MM.1S (cell line): ENCODE data around the gene FAAH.

Experiments
- DNase-seq: peaks from one replicate; pipeline ENCODE4 v3.0.0-alpha.2; 2015
- H2AFZ ChIP-seq: fragments of 300-600 bp; sonication (generic); 2 replicates; pipeline ENCODE4 v1.6.0; 2016; ENCODE audit warnings: antibody characterized with exemption, low read length
- H3F3A ChIP-seq: fragments of 300-600 bp; sonication (generic); 2 replicates; pipeline ENCODE4 v1.6.1; 2016; ENCODE audit warnings: mild to moderate bottlenecking, antibody characterized with exemption, low read length, moderate library complexity, mixed read lengths; ENCODE audit not compliant: insufficient read depth
- H3K27ac ChIP-seq: fragments of 300-600 bp; sonication (generic); 2 replicates; pipeline ENCODE4 v1.5.1; 2016; ENCODE audit warnings: mild to moderate bottlenecking, low read length
- H3K27me3 ChIP-seq: fragments of 300-600 bp; sonication (generic); replicated peaks from 2 replicates; pipeline ENCODE4 v1.6.0; 2016; ENCODE audit warnings: low read length; ENCODE audit not compliant: insufficient read depth
- H3K36me3 ChIP-seq: fragments of 300-600 bp; sonication (generic); replicated peaks from 2 replicates; pipeline ENCODE4 v1.6.1; 2016; ENCODE audit warnings: mild to moderate bottlenecking, low read length, mixed read lengths; ENCODE audit not compliant: insufficient read depth
- H3K4me1 ChIP-seq: fragments of 300-600 bp; sonication (generic); 2 replicates; pipeline ENCODE4 v1.6.1; 2016; ENCODE audit warnings: low read length, mixed read lengths
- H3K4me2 ChIP-seq: fragments of 300-600 bp; sonication (generic); 2 replicates; pipeline ENCODE4 v1.6.0; 2016; ENCODE audit warnings: low read depth, low read length
- H3K4me3 ChIP-seq: fragments of 300-600 bp; sonication (generic); 2 replicates; pipeline ENCODE4 v1.5.1; 2016; ENCODE audit warnings: low read length, mixed read lengths
- H3K79me2 ChIP-seq: fragments of 300-600 bp; sonication (generic); 2 replicates; pipeline ENCODE4 v1.6.1; 2016; ENCODE audit warnings: mixed run types, low read length, mixed read lengths
- H3K9ac ChIP-seq: fragments of 300-600 bp; sonication (generic); 2 replicates; pipeline ENCODE4 v1.6.1; 2016; ENCODE audit warnings: low read length, mixed read lengths
- H3K9me2 ChIP-seq: fragments of 300-600 bp; sonication (generic); replicated peaks from 2 replicates; pipeline ENCODE4 v1.6.1; 2016; ENCODE audit warnings: mild to moderate bottlenecking, low read length, mixed read lengths; ENCODE audit not compliant: insufficient read depth
- H3K9me3 ChIP-seq: fragments of 300-600 bp; sonication (generic); replicated peaks from 2 replicates; pipeline ENCODE4 v1.6.1; 2016; ENCODE audit warnings: mild to moderate bottlenecking, low read length, mixed read lengths; ENCODE audit not compliant: insufficient read depth
- H4K20me1 ChIP-seq: fragments of 300-600 bp; sonication (generic); 2 replicates; pipeline ENCODE4 v1.6.1; 2016; ENCODE audit warnings: mild to moderate bottlenecking, low read length, moderate library complexity, mixed read lengths; ENCODE audit not compliant: insufficient read depth
- EZH2 ChIP-seq: fragments of 300-600 bp; sonication (generic); optimal IDR thresholded peaks from 2 replicates; pipeline ENCODE3; 2017; ENCODE audit warnings: low read depth, mild to moderate bottlenecking, antibody characterized with exemption, low read length, mixed read lengths
- EZH2phosphoT487 ChIP-seq: fragments of 300-600 bp; sonication (generic); IDR thresholded peaks from 2 replicates; pipeline ENCODE4 v1.6.1; 2018; ENCODE audit warnings: antibody characterized with exemption, low read length
- TF ChIP-seq, protein P1 (sequence below): fragments of 300-600 bp; sonication (generic); IDR thresholded peaks from 2 replicates; pipeline ENCODE4 v1.5.1; 2016; ENCODE audit warnings: antibody characterized with exemption, low read length, mixed read lengths

Gene FAAH

DNA sequence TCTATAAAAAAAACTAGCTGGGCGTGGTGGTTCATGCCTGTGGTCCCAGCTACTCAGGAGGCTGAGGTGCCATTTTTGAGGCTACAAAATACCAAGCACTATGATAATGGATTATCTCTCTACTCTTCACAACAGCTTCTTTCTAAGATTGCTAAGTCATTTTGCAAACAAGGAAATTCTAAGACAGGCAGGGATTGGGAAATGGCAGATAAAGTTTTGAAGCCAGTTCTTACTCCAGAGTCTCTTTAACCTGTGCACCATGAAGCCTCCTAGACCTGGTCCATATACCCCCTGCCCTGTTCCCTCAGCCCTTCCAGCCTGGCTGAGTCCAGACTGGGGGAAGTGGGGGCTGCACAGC lies 56.0 kb downstream of the FAAH start:
- no peaks in the 10 kb centered on the region for H4K20me1 ChIP-seq
- H3K27me3 ChIP-seq, result peaks cover 71% of the 10 kb centered on the region
- H3K9me3 ChIP-seq, result no peaks in the 10 kb centered on the region
- DNase-seq, result no peak
- no peak overlapping the region for H3K9ac ChIP-seq
- H3K79me2 ChIP-seq, result no peaks in the 10 kb centered on the region
- H3F3A ChIP-seq, result no peaks in the 10 kb centered on the region
- no peaks in the 10 kb centered on the region for H3K36me3 ChIP-seq
- TF ChIP-seq EZH2 (no peak), EZH2phosphoT487 (no peak)
- TF ChIP-seq, protein P1, sequence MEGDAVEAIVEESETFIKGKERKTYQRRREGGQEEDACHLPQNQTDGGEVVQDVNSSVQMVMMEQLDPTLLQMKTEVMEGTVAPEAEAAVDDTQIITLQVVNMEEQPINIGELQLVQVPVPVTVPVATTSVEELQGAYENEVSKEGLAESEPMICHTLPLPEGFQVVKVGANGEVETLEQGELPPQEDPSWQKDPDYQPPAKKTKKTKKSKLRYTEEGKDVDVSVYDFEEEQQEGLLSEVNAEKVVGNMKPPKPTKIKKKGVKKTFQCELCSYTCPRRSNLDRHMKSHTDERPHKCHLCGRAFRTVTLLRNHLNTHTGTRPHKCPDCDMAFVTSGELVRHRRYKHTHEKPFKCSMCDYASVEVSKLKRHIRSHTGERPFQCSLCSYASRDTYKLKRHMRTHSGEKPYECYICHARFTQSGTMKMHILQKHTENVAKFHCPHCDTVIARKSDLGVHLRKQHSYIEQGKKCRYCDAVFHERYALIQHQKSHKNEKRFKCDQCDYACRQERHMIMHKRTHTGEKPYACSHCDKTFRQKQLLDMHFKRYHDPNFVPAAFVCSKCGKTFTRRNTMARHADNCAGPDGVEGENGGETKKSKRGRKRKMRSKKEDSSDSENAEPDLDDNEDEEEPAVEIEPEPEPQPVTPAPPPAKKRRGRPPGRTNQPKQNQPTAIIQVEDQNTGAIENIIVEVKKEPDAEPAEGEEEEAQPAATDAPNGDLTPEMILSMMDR, result no peak
- H3K4me1 ChIP-seq, result no peaks in the 10 kb centered on the region
- no peaks in the 10 kb centered on the region for H3K9me2 ChIP-seq
- H2AFZ ChIP-seq, result no peak overlapping the region
- H3K4me3 ChIP-seq, result no peak overlapping the region
- no peak overlapping the region for H3K27ac ChIP-seq
- H3K4me2 ChIP-seq, result no peak overlapping the region

DNA sequence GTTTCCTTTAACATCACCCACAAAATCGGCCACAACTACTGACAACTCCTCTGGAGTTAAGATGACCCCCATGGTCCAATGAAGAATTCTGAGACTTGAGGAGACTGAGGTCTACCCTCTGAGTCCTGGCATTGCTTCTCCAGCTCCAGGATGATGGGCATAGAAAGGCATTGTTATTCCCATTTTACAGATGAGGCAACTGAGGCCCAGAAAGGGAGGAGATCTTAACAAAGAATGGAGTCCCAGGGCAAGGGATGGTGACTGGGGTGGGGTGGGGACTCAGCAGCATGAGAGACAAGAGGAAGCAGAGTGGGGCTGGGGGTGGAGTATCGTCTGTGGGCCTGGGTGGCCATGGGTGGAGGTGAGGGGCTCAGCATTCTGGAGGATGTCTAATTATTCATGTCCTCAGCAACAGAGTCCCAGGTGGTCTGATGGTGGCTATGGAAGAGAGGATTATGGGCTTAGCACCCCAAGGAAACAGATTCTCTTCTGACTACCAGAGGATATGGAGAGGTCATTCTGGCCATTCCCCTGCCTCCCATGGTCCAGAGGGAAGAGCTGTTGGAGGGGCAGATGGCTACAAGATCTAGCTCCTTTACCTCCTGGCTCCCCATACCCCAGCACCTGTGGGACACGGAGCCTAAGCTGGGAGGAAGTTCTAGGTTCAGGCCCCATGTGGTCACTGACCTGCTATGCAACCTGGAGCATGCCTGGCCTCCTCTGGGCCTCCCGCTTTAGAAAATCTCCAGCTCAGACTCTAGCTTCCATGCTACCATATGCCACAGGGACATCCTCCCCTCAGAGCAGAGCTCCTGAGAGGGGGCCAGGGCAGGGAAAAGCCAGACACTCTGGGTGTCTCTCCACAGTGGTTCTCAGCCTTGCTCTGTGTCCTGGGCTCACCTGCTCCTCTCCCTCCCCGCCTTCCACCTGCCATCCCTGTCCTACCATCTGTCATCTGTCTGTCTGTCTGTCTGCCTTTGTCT lies 58.1 kb downstream of the FAAH start:
- Histone ChIP-seq H3K79me2 (no peaks in the 10 kb centered on the region), H3K4me1 (no peaks in the 10 kb centered on the region), H3K9me2 (no peaks in the 10 kb centered on the region), H2AFZ (no peak overlapping the region), H3F3A (no peaks in the 10 kb centered on the region), H3K27ac (no peak overlapping the region), H3K9me3 (no peaks in the 10 kb centered on the region), H3K4me3 (no peak overlapping the region), H3K27me3 (peaks cover 63% of the 10 kb centered on the region), H3K4me2 (no peak overlapping the region), H3K9ac (no peak overlapping the region), H3K36me3 (no peaks in the 10 kb centered on the region), H4K20me1 (no peaks in the 10 kb centered on the region)
- DNase-seq, result no peak
- TF ChIP-seq, protein P1, result no peak
- TF ChIP-seq EZH2phosphoT487 (no peak), EZH2 (no peak)

DNA sequence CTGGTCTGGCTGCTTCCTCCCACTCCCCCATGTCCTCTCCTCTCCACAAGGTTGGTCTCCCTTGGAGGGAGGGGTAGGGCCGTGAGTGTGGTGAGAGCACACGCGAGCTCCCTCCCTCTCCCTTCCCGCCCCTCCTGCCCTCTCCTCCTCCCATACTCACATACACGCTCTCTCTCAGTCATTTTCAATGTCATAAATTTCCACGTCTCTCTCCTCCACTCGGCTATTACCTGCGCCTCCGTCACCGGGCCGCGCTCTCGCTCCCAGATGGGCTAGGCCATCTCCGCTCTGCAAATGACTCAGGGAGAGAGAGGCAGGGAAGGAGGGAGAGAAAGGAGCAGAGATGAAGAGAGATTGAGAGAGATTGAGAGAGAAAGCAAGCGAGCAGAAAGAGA lies 58.8 kb downstream of the FAAH start:
- Histone ChIP-seq H3K4me1 (no peaks in the 10 kb centered on the region), H3K79me2 (no peaks in the 10 kb centered on the region), H3K36me3 (no peaks in the 10 kb centered on the region), H3K27me3 (peaks cover 60% of the 10 kb centered on the region), H4K20me1 (no peaks in the 10 kb centered on the region), H3K9me2 (no peaks in the 10 kb centered on the region), H3K9ac (no peak overlapping the region), H3K4me2 (no peak overlapping the region), H3K4me3 (no peak overlapping the region), H3K27ac (no peak overlapping the region), H2AFZ (no peak overlapping the region), H3F3A (no peaks in the 10 kb centered on the region), H3K9me3 (no peaks in the 10 kb centered on the region)
- DNase-seq, result no peak
- TF ChIP-seq, protein P1, result no peak
